Neural cell (in vitro differentiated cells): Measurements from ENCODE around the gene MLPH.

ENCODE experiments used
- CTCF ChIP-seq: fragments of 450-650 bp; IDR thresholded peaks from 2 replicates; pipeline ENCODE4 v1.5.1; 2014; ENCODE audit warnings: antibody characterized with exemption, mild to moderate bottlenecking, moderate library complexity; ENCODE audit not compliant: poor library complexity, severe bottlenecking
- EP300 ChIP-seq: fragments of 450-650 bp; conservative IDR thresholded peaks from 2 replicates; pipeline ENCODE4 v1.6.1; 2014; ENCODE audit warnings: antibody characterized with exemption, mild to moderate bottlenecking, moderate library complexity; ENCODE audit not compliant: poor library complexity, severe bottlenecking
- EZH2 ChIP-seq: fragments of 200-600, 300-800 bp; shearing (Covaris generic), sonication (generic); IDR thresholded peaks from 2 replicates; pipeline ENCODE4 v1.6.1; 2014; ENCODE audit warnings: antibody characterized with exemption, low read length, borderline replicate concordance, mild to moderate bottlenecking; ENCODE audit not compliant: insufficient read depth, poor library complexity, severe bottlenecking
- MXI1 ChIP-seq: fragments of 450-650 bp; conservative IDR thresholded peaks from 2 replicates; pipeline ENCODE4 v1.6.1; 2014; ENCODE audit warnings: antibody characterized with exemption, mild to moderate bottlenecking; ENCODE audit not compliant: poor library complexity, severe bottlenecking
- POLR2AphosphoS5 ChIP-seq: IDR thresholded peaks from 2 replicates; pipeline ENCODE4 v1.6.1; 2012
- RAD21 ChIP-seq: fragments of 450-650 bp; conservative IDR thresholded peaks from 2 replicates; pipeline ENCODE4 v1.6.1; 2014; ENCODE audit warnings: antibody characterized with exemption, mild to moderate bottlenecking, moderate library complexity
- REST ChIP-seq: IDR thresholded peaks from 2 replicates; pipeline ENCODE4 v1.6.1; 2012; ENCODE audit warnings: borderline replicate concordance
- SMC3 ChIP-seq: fragments of 450-650 bp; conservative IDR thresholded peaks from 2 replicates; pipeline ENCODE4 v1.6.1; 2014; ENCODE audit warnings: antibody characterized with exemption, mild to moderate bottlenecking, moderate library complexity; ENCODE audit not compliant: poor library complexity
- TAF1 ChIP-seq: IDR thresholded peaks from 2 replicates; pipeline ENCODE4 v1.6.1; 2012; ENCODE audit warnings: low read depth

- TF ChIP-seq CTCF = no peak
- no peak for TF ChIP-seq TAF1
- no peak for TF ChIP-seq EZH2
- TF ChIP-seq POLR2AphosphoS5 = no peak
- no peak for TF ChIP-seq MXI1
- no peak for TF ChIP-seq RAD21
- no peak for TF ChIP-seq REST
- TF ChIP-seq EP300 = no peak
- TF ChIP-seq SMC3 = no peak
These were observed 1.7 kb upstream of the MLPH start for GRCh38 chr2:237485304-237485703.
